Endothelial cell of umbilical vein (primary cell): ENCODE measurements around the gene TMEM114.

ENCODE experiments used
- EZH2 ChIP-seq: IDR thresholded peaks from 2 replicates; pipeline ENCODE4 v1.6.1; 2012; ENCODE audit warnings: borderline replicate concordance, low read depth, mild to moderate bottlenecking, moderate library complexity, low read length, inconsistent platforms; ENCODE audit not compliant: severe bottlenecking
- FOS ChIP-seq: IDR thresholded peaks from 2 replicates; pipeline ENCODE4 v1.6.1; 2011; ENCODE audit warnings: mild to moderate bottlenecking, low read length, moderate library complexity, borderline replicate concordance; ENCODE audit not compliant: insufficient read depth
- POLR2AphosphoS5 ChIP-seq: IDR thresholded peaks from 2 replicates; pipeline ENCODE4 v1.6.1; 2012; ENCODE audit warnings: low read depth, mild to moderate bottlenecking, control low read depth, low read length, moderate library complexity; ENCODE audit not compliant: insufficient read depth
- TF ChIP-seq, protein P1 (sequence below), 2 donors: IDR thresholded peaks; 1 replicate in 1 of 2; 2 replicates in 1 of 2; pipeline ENCODE4 v1.5.1; 2011; ENCODE audit warnings: low read length in 2 of 2, mild to moderate bottlenecking in 2 of 2, moderate library complexity in 2 of 2, control low read depth in 1 of 2, inconsistent platforms in 1 of 2, low read depth in 1 of 2; ENCODE audit not compliant: insufficient read depth in 1 of 2; ENCODE audit errors: extremely low read depth in 1 of 2

DNA sequence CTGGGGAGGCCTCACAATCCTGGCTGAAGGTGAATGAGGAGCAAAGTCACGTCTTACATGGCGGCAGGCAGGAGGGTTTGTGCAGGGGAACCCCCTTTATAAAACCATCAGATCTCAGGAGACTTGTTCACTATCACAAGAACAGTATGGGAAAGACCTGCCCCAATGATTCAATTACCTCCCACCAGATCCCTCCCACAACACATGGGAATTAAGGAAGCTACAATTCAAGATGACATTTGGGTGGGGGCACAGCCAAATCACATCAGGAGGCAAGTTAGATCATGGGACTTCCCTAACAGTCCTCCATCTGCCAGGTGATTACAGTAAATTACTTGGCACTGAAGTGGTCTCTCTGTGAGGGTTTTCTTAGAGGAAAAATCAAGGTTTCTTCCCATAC, 5.3 kb downstream of the TMEM114 start:
- TF ChIP-seq, protein P1, sequence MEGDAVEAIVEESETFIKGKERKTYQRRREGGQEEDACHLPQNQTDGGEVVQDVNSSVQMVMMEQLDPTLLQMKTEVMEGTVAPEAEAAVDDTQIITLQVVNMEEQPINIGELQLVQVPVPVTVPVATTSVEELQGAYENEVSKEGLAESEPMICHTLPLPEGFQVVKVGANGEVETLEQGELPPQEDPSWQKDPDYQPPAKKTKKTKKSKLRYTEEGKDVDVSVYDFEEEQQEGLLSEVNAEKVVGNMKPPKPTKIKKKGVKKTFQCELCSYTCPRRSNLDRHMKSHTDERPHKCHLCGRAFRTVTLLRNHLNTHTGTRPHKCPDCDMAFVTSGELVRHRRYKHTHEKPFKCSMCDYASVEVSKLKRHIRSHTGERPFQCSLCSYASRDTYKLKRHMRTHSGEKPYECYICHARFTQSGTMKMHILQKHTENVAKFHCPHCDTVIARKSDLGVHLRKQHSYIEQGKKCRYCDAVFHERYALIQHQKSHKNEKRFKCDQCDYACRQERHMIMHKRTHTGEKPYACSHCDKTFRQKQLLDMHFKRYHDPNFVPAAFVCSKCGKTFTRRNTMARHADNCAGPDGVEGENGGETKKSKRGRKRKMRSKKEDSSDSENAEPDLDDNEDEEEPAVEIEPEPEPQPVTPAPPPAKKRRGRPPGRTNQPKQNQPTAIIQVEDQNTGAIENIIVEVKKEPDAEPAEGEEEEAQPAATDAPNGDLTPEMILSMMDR (IDR thresholded peaks at IDR 0.05; ENCODE audit: extremely low read depth in 1 of 2, insufficient read depth in 1 of 2, low read depth in 1 of 2, low read length in 2 of 2) = no peak
- TF ChIP-seq FOS = no peak
- no peak for TF ChIP-seq EZH2
- TF ChIP-seq POLR2AphosphoS5 = no peak
